Activated T-cell treated with anti-CD3 and anti-CD28 coated beads, Interleukin-2, amount 50 U/mL, for 48 hours (primary cell): Measurements from ENCODE around the gene ALDOB.

Experiments used
- DNase-seq, 2 experiments: peaks; one replicate each; pipeline ENCODE4 v3.0.0-alpha.2; 2020

ALDOB gene

GRCh38 chr9:101435601-101436079 is at the start of gene ALDOB:
TSS of gene ALDOB (minus strand) at chr9:101435774. CDS start at chr9:101430887, 4,887 bp downstream.
- no peak for DNase-seq

GRCh38 chr9:101484046-101484445 is 48.5 kb upstream of the ALDOB start:
- DNase-seq: no peak

- DNase-seq: no peak
These were observed 45.7 kb upstream of the ALDOB start for GRCh38 chr9:101481261-101481660.

GRCh38 chr9:101480386-101480785 is 44.8 kb upstream of the ALDOB start:
- no peak for DNase-seq

GRCh38 chr9:101479338-101480030 is 43.9 kb upstream of the ALDOB start:
- DNase-seq: no peak

GRCh38 chr9:101478906-101479305 is 43.3 kb upstream of the ALDOB start:
- no peak for DNase-seq

GRCh38 chr9:101478444-101478843 is 42.9 kb upstream of the ALDOB start:
- no peak for DNase-seq

- DNase-seq: no peak
These were observed 42.2 kb upstream of the ALDOB start for GRCh38 chr9:101477736-101478135.

- no peak for DNase-seq
These were observed 41.6 kb upstream of the ALDOB start for GRCh38 chr9:101477214-101477613.

- no peak for DNase-seq
These were observed 41.1 kb upstream of the ALDOB start for GRCh38 chr9:101476576-101477208.

- DNase-seq: no peak
These were observed 37.3 kb upstream of the ALDOB start for GRCh38 chr9:101472891-101473290.

- no peak for DNase-seq
These were observed 35.4 kb upstream of the ALDOB start for GRCh38 chr9:101470929-101471328.

GRCh38 chr9:101470021-101470420 is 34.4 kb upstream of the ALDOB start:
- no peak for DNase-seq

GRCh38 chr9:101469026-101469425 is 33.5 kb upstream of the ALDOB start:
- no peak for DNase-seq

- no peak for DNase-seq
These were observed 32.5 kb upstream of the ALDOB start for GRCh38 chr9:101468116-101468515.

GRCh38 chr9:101467690-101468089 is 32.1 kb upstream of the ALDOB start:
- DNase-seq: no peak

- no peak for DNase-seq
These were observed 31.3 kb upstream of the ALDOB start for GRCh38 chr9:101466863-101467262.

- DNase-seq: no peak
These were observed 29.8 kb upstream of the ALDOB start for GRCh38 chr9:101465326-101465915.

- no peak for DNase-seq
These were observed 27.8 kb upstream of the ALDOB start for GRCh38 chr9:101463397-101463796.

GRCh38 chr9:101462558-101462957 is 27.0 kb upstream of the ALDOB start:
- DNase-seq: no peak

- DNase-seq: no peak
These were observed 25.4 kb upstream of the ALDOB start for GRCh38 chr9:101460965-101461364.

GRCh38 chr9:101458963-101459631 is 23.5 kb upstream of the ALDOB start:
- DNase-seq: peak in 1 of 2 experiments; percentile 17

- no peak for DNase-seq
These were observed 21.4 kb upstream of the ALDOB start for GRCh38 chr9:101457003-101457402.
